Activated T-cell treated with anti-CD3 and anti-CD28 coated beads, Interleukin-2, amount 50 U/mL, for 72 hours (primary cell): ENCODE results near the gene F2RL3. TPM values are rescaled to one million over a fixed set of nuclear protein-coding genes. Genes with fewer than 3 reads are reported as not detected.
"Not testable (repeated sequence)": the region's sequence is repeated elsewhere in the genome, so short reads cannot be mapped to it uniquely, and the experiment has no call there.

ENCODE experiments used
- ATAC-seq, 2 donors: fragments of 150-1000 bp; cut with Tn5 transposase; replicated peaks in 1 of 2; 2 replicates each; pipeline ENCODE4 v1.10.0; 2021; ENCODE audit warnings: moderate library complexity in 2 of 2, mild to moderate bottlenecking in 1 of 2
- DNase-seq, 2 donors: peaks; one replicate each; pipeline ENCODE4 v3.0.0; 2021 to 2022; ENCODE audit warnings: mixed read lengths in 1 of 2
- H3K27ac Mint-ChIP-seq: one replicate; pipeline ENCODE4 v1.8.0; 2022; ENCODE audit warnings: mild to moderate bottlenecking, moderate library complexity, mixed read lengths
- H3K27me3 Mint-ChIP-seq: one replicate; pipeline ENCODE4 v1.8.0; 2022; ENCODE audit warnings: low read depth, mixed read lengths
- H3K36me3 Mint-ChIP-seq, 2 donors: one replicate each; pipeline ENCODE4 v1.8.0; 2022; ENCODE audit warnings: mixed read lengths in 2 of 2, mild to moderate bottlenecking in 1 of 2; ENCODE audit not compliant: insufficient read depth in 2 of 2
- H3K4me1 Mint-ChIP-seq: one replicate; pipeline ENCODE4 v1.8.0; 2022; ENCODE audit warnings: low read depth, mixed read lengths
- H3K4me3 Mint-ChIP-seq, 2 donors: one replicate each; pipeline ENCODE4 v1.8.0; 2022; ENCODE audit warnings: mild to moderate bottlenecking in 2 of 2, mixed read lengths in 2 of 2, moderate library complexity in 2 of 2
- H3K9me3 Mint-ChIP-seq, 2 donors: one replicate each; pipeline ENCODE4 v1.8.0; 2022; ENCODE audit warnings: mixed read lengths in 2 of 2
- total RNA-seq, 2 donors: library from RNA; stranded (reverse); gene quantifications; one replicate each; pipeline ENCODE4 v1.2.3, GENCODE V29; 2022

Gene F2RL3
- total RNA-seq, 2 donors from 2014 or later: not detected

DNA sequence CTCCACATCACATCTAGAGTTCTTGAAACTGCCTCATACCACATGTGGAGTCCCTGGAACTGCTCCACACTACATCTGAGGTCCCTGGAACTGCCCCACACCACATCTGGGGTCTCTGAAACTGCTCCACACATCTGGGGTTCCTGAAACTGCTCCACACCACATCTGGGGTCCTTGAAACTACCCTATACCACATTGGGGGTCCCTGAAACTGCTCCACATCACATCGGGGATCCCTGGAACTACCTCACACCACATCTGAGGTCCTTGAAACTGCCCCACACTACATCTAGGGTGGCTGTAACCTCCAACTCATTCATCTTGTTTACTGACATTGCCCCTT is 33.8 kb downstream of the F2RL3 start:
- H3K9me3 Mint-ChIP-seq: peaks cover 11% of the 10 kb centered on the region in 2 donors
- DNase-seq (no peak), ATAC-seq (no peak)
- peaks cover 8% of the 10 kb centered on the region in 2 donors for H3K36me3 Mint-ChIP-seq
- no peak overlapping the region for H3K27ac Mint-ChIP-seq
- H3K27me3 Mint-ChIP-seq: no peaks in the 10 kb centered on the region
- no peak overlapping the region for H3K4me3 Mint-ChIP-seq
- no peaks in the 10 kb centered on the region for H3K4me1 Mint-ChIP-seq

DNA sequence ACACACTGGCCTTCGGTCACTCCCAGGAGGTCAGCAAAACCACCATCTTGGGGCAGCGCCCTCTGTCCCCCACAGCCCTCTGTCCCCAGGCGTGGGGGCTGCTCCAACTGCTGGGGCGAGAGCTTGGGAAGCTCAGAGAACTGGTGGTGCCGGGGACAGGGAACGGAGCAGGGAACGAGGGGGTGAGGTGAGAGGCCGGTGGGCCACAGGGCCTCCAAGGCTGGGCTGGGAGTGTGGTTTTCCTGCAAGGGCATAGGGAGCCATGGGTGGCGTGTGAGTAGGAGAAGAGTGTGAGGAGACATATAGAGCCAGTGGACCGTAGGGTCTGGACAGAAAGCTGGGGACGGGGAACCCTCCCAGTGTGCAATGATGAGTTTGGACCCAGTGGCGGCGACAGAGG is 34.1 kb downstream of the F2RL3 start:
- ATAC-seq: no peak
- peaks cover 11% of the 10 kb centered on the region in 2 donors for H3K9me3 Mint-ChIP-seq
- DNase-seq: no peak
- H3K36me3 Mint-ChIP-seq: peaks cover 8% of the 10 kb centered on the region in 2 donors
- H3K27me3 Mint-ChIP-seq: no peaks in the 10 kb centered on the region
- no peaks in the 10 kb centered on the region for H3K4me1 Mint-ChIP-seq
- H3K4me3 Mint-ChIP-seq: no peak overlapping the region
- no peak overlapping the region for H3K27ac Mint-ChIP-seq

- Mint-ChIP-seq H3K27me3 (peaks cover 6% of the 10 kb centered on the region), H3K4me3 (no peak overlapping the region), H3K4me1 (no peaks in the 10 kb centered on the region), H3K27ac (no peak overlapping the region), H3K9me3 (peaks cover 9 to 11% of the 10 kb centered on the region in 2 donors), H3K36me3 (peaks cover 8 to 11% of the 10 kb centered on the region in 2 donors)
- no peak for ATAC-seq
- no peak for DNase-seq
These were observed 39.1 kb downstream of the F2RL3 start for GRCh38 chr19:16927883-16928282.

DNA sequence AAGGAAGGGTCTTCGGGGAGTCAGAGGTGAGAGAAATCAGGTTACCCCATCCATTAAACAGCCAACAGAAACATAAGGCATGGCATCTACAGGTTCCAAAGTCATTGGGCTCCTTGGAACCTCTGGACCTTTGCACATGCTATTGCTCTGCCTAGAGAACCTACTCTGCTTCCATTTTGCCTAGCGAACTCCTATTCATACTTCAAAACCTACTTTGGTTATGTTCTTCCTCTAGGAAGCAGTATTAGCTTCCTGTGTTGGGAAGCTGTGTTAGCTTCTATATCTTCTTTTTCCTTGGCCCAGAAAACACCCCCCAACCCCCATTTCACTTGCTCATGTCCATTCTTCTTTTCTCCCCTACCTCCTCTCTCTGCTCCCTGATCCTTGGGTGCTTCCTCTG is 39.6 kb downstream of the F2RL3 start:
- no peaks in the 10 kb centered on the region for H3K4me1 Mint-ChIP-seq
- H3K27me3 Mint-ChIP-seq: peaks cover 6% of the 10 kb centered on the region
- no peak for ATAC-seq
- H3K4me3 Mint-ChIP-seq: no peak overlapping the region
- no peak overlapping the region for H3K27ac Mint-ChIP-seq
- H3K9me3 Mint-ChIP-seq: peaks cover 9 to 11% of the 10 kb centered on the region in 2 donors
- H3K36me3 Mint-ChIP-seq: peaks cover 8 to 11% of the 10 kb centered on the region in 2 donors
- DNase-seq: no peak

- Mint-ChIP-seq H3K27me3 (peaks cover 6% of the 10 kb centered on the region), H3K36me3 (peaks cover 9 to 11% of the 10 kb centered on the region in 2 donors), H3K9me3 (peaks cover 11 to 13% of the 10 kb centered on the region in 2 donors), H3K27ac (no peak overlapping the region), H3K4me1 (no peaks in the 10 kb centered on the region), H3K4me3 (no peak overlapping the region)
- ATAC-seq (no peak), DNase-seq (no peak)
These were observed 40.1 kb downstream of the F2RL3 start for GRCh38 chr19:16928916-16929315.

GRCh38 chr19:16930753-16931152 is 42.0 kb downstream of the F2RL3 start:
- no peak overlapping the region for H3K27ac Mint-ChIP-seq
- no peak for DNase-seq
- no peak for ATAC-seq
- peaks cover 11 to 18% of the 10 kb centered on the region in 2 donors for H3K36me3 Mint-ChIP-seq
- peaks cover 15 to 16% of the 10 kb centered on the region in 2 donors for H3K9me3 Mint-ChIP-seq
- peaks cover 6% of the 10 kb centered on the region for H3K27me3 Mint-ChIP-seq
- no peak overlapping the region for H3K4me3 Mint-ChIP-seq
- H3K4me1 Mint-ChIP-seq: no peaks in the 10 kb centered on the region

- Mint-ChIP-seq H3K4me3 (no peak overlapping the region), H3K4me1 (no peaks in the 10 kb centered on the region), H3K27ac (no peak overlapping the region), H3K9me3 (peaks cover 17 to 18% of the 10 kb centered on the region in 2 donors), H3K36me3 (peaks cover 13 to 18% of the 10 kb centered on the region in 2 donors), H3K27me3 (peaks cover 6% of the 10 kb centered on the region)
- ATAC-seq (no peak), DNase-seq (no peak)
These were observed 42.5 kb downstream of the F2RL3 start for GRCh38 chr19:16931306-16931705.

DNA sequence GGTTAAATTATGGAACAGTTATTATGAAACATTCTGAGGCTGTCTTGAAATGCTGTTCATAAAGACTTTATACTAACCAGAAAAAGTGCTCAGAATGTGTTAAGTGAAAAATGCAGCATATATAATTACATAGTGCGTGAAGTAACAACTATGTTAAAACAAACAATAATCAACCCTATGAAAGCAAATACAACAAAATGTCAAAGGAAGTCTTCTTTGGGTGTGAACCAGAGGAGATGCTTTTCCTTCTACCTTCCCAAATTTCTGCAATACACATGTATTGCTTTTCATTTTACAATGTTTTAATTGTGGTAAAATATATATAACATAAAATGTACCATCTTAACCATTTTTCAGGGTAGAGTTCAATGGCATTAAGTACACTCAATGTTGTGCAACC is 45.7 kb downstream of the F2RL3 start:
- Mint-ChIP-seq H3K4me3 (no peak overlapping the region), H3K4me1 (no peaks in the 10 kb centered on the region), H3K36me3 (peaks cover 10% of the 10 kb centered on the region in 2 donors), H3K9me3 (peaks cover 11 to 14% of the 10 kb centered on the region in 2 donors), H3K27ac (no peak overlapping the region), H3K27me3 (no peaks in the 10 kb centered on the region)
- DNase-seq: no peak
- no peak for ATAC-seq

DNA sequence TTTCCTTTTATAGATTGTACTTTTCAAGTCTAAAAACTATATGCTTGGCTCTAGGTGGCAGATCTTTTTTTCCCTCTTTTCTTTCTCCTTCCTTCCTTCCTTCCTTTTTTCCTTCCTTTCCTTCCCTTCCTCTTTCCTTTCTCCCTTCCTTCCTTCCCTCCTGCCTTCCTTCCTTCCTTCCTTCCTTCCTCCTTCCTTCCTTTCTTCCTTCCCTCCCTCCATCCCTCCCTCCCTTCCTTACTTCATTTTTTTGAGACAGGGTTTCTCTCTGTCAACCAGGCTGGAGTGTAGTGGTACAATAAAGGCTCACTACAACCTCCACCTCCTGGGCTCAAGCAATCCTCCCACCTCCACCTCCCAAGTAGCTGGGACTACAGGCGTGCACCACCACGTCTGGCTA is 48.1 kb downstream of the F2RL3 start:
- no peaks in the 10 kb centered on the region for H3K4me1 Mint-ChIP-seq
- H3K27me3 Mint-ChIP-seq: no peaks in the 10 kb centered on the region
- H3K9me3 Mint-ChIP-seq: peaks cover 9 to 14% of the 10 kb centered on the region in 2 donors
- H3K36me3 Mint-ChIP-seq: peaks cover 9 to 10% of the 10 kb centered on the region in 2 donors
- H3K27ac Mint-ChIP-seq: no peak overlapping the region
- no peak for ATAC-seq
- no peak overlapping the region for H3K4me3 Mint-ChIP-seq
- no peak for DNase-seq

- H3K27me3 Mint-ChIP-seq, H3K27ac Mint-ChIP-seq, ATAC-seq, DNase-seq, H3K36me3 Mint-ChIP-seq, H3K4me3 Mint-ChIP-seq, H3K4me1 Mint-ChIP-seq: not testable (repeated sequence)
- H3K9me3 Mint-ChIP-seq: peaks cover 9 to 14% of the 10 kb centered on the region in 2 donors
These were observed 49.0 kb downstream of the F2RL3 start for GRCh38 chr19:16937796-16938195.

DNA sequence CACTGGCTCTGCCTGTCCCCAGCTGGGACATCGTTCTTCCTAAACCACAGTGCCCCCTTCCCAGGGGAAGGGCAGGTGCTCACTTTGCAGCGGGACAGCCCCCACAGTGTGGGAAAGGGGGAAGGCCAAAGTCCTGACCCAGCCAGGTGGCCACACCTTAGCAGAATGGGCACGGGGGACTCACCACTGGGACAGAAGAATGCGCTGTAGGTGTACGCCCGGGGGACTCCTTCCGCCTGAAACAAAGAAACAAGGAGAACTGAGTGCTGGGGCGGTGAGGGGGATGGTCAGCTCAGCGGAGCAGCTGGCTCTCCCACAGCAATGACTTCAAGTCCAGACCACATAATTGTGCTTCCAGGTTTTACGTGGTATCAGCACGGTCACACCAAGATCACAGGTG is 49.4 kb downstream of the F2RL3 start:
- Mint-ChIP-seq H3K36me3 (peaks cover 9 to 10% of the 10 kb centered on the region in 2 donors), H3K4me3 (no peak overlapping the region), H3K27me3 (no peaks in the 10 kb centered on the region), H3K4me1 (no peaks in the 10 kb centered on the region), H3K27ac (no peak overlapping the region), H3K9me3 (peaks cover 9 to 14% of the 10 kb centered on the region in 2 donors)
- DNase-seq (no peak), ATAC-seq (no peak)

GRCh38 chr19:16940063-16940462 is 51.3 kb downstream of the F2RL3 start:
- H3K4me1 Mint-ChIP-seq, H3K36me3 Mint-ChIP-seq, ATAC-seq, H3K27ac Mint-ChIP-seq, H3K4me3 Mint-ChIP-seq, DNase-seq, H3K27me3 Mint-ChIP-seq, H3K9me3 Mint-ChIP-seq: not testable (repeated sequence)

GRCh38 chr19:16940626-16941025 is 51.8 kb downstream of the F2RL3 start:
- DNase-seq (no peak), ATAC-seq (no peak)
- Mint-ChIP-seq H3K4me3 (no peak overlapping the region), H3K9me3 (peaks cover 3% of the 10 kb centered on the region in 2 donors), H3K4me1 (no peaks in the 10 kb centered on the region), H3K27me3 (no peaks in the 10 kb centered on the region), H3K27ac (no peak overlapping the region), H3K36me3 (peaks cover 1 to 4% of the 10 kb centered on the region in 2 donors)
